ENCODE data around the gene STK25.

DNA sequence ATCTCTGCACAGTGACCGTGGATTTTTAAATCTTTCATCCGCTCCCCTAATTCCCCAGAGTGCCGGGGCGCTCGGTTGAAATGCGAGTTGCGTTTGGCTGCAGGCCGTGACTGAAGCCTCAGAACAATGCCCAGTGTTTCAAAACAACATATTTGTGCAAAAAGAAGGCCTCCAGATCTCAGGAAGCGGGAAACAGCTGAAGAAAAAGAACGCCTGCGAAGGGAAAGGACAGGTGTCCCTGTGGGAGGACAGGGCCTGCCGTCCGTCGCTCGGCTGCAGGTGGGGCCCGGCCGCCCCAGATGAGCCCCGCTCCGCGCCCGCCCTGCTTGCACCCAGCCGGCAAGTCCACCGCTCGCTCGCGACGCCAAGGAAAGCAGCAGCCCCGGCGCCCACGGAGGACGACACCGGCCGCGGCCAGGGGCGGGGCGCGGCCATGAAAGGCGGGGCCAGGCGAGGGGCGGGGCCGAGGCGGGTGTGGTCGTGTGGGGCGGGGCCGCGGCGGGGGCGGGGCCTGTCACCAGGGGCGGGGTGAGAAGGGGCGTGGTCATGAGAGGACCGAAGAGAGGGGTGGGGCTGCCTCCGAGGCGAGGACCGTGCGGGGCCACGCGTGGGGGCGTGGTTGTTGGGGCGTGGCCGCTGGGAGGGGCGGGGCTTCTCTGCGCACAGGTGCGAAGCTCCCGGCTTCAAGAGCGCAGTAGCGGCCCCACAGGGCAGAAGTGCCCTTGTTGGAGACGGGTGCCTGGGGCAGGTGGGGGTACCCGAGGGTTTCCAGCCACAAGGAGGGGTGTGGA, 32.6 kb upstream of the STK25 start:
- TF ChIP-seq, protein P1, sequence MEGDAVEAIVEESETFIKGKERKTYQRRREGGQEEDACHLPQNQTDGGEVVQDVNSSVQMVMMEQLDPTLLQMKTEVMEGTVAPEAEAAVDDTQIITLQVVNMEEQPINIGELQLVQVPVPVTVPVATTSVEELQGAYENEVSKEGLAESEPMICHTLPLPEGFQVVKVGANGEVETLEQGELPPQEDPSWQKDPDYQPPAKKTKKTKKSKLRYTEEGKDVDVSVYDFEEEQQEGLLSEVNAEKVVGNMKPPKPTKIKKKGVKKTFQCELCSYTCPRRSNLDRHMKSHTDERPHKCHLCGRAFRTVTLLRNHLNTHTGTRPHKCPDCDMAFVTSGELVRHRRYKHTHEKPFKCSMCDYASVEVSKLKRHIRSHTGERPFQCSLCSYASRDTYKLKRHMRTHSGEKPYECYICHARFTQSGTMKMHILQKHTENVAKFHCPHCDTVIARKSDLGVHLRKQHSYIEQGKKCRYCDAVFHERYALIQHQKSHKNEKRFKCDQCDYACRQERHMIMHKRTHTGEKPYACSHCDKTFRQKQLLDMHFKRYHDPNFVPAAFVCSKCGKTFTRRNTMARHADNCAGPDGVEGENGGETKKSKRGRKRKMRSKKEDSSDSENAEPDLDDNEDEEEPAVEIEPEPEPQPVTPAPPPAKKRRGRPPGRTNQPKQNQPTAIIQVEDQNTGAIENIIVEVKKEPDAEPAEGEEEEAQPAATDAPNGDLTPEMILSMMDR (conservative IDR thresholded peaks at IDR 0.05; ENCODE audit: low read depth, low read length), result no peak
- TF ChIP-seq EZH2 (IDR thresholded peaks at IDR 0.05; ENCODE audit: borderline replicate concordance, low read depth, low read length, poor library complexity, severe bottlenecking), result no peak

Data from A673 (cell line).